Endothelial cell of umbilical vein (primary cell): ENCODE data around the gene STK39. TPM values are rescaled to one million over a fixed set of nuclear protein-coding genes. Genes with fewer than 3 reads are reported as not detected.

Source experiments
- BruUV-seq: library from RNA; stranded (reverse); fragments of 400-500 nt; replicated peaks from 2 replicates; lab custom pipeline; 2021; lab: Mats Ljungman, UMichigan
- CTCF ChIA-PET: fragments of 300-600, 350-600 bp; sonication (Branson Sonifier 250); formaldehyde crosslinking; loops from one replicate; lab custom pipeline; 2021; ENCODE audit warnings: antibody characterized with exemption, inconsistent platforms; lab: Charles Lee
- POLR2A ChIA-PET: fragments of 300-600, 350-600 bp; sonication (Branson Sonifier 250); formaldehyde crosslinking; loops from one replicate; lab custom pipeline; 2021; ENCODE audit warnings: antibody characterized with exemption, inconsistent platforms; lab: Charles Lee
- DNase-seq: peaks from one replicate; pipeline ENCODE4 v3.0.0-alpha.2; 2011; ENCODE audit warnings: low read depth, low spot score
- FAIRE-seq: peaks from 2 replicates; lab custom pipeline; 2011; peaks lifted over from hg19 to GRCh38; lab: Jason Lieb, UNC
- H2AFZ ChIP-seq: 2 replicates; pipeline ENCODE4 v1.6.0; 2012; ENCODE audit warnings: low read depth, low read length, control low read depth, inconsistent platforms
- H3K27ac ChIP-seq: 2 replicates; pipeline ENCODE4 v1.5.1; 2011; ENCODE audit warnings: low read depth, mild to moderate bottlenecking, control low read depth, low read length, moderate library complexity; ENCODE audit not compliant: insufficient read depth
- H3K27me3 ChIP-seq, 2 experiments: 2 replicates each; pipeline versions ENCODE4 v1.6.0 to v1.6.1; 2011; ENCODE audit warnings: low read length in 2 of 2, mixed read lengths in 1 of 2; ENCODE audit not compliant: control insufficient read depth in 2 of 2, insufficient read depth in 2 of 2
- H3K36me3 ChIP-seq, 2 experiments: 2 replicates in 1 of 2; 3 replicates in 1 of 2; pipeline ENCODE4 v1.5.1; 2011; ENCODE audit warnings: low read length in 2 of 2, mild to moderate bottlenecking in 1 of 2, moderate library complexity in 1 of 2; ENCODE audit not compliant: control insufficient read depth in 2 of 2, insufficient read depth in 2 of 2; ENCODE audit errors: extremely low read depth in 1 of 2
- H3K4me1 ChIP-seq: 3 replicates; pipeline ENCODE4 v1.5.1; 2011; ENCODE audit warnings: mild to moderate bottlenecking, low read length; ENCODE audit not compliant: control insufficient read depth, insufficient read depth; ENCODE audit errors: extremely low read depth
- H3K4me2 ChIP-seq: 2 replicates; pipeline ENCODE4 v1.6.1; 2011; ENCODE audit warnings: low read length, control low read depth, mixed read lengths; ENCODE audit not compliant: insufficient read depth
- H3K4me3 ChIP-seq, 3 experiments: fragments of 200-600 bp in 1 of 3; sonication (generic), shearing (Covaris generic) in 1 of 3; replicated peaks in 1 of 3; 2 replicates each; pipeline ENCODE4 v1.5.1; 2011 to 2016; ENCODE audit warnings: control low read depth in 3 of 3, low read length in 3 of 3, mild to moderate bottlenecking in 2 of 3, inconsistent platforms in 1 of 3, low read depth in 1 of 3, moderate library complexity in 1 of 3; ENCODE audit not compliant: insufficient read depth in 1 of 3
- H3K79me2 ChIP-seq: 2 replicates; pipeline ENCODE4 v1.6.0; 2012; ENCODE audit warnings: low read length, inconsistent platforms; ENCODE audit not compliant: control insufficient read depth, insufficient read depth
- H3K9ac ChIP-seq: replicated peaks from 2 replicates; pipeline ENCODE3; 2011; ENCODE audit warnings: low read length, control low read depth; ENCODE audit not compliant: insufficient read depth; ENCODE audit errors: extremely low read depth
- H3K9me1 ChIP-seq: replicated peaks from 3 replicates; pipeline ENCODE4 v1.6.0; 2011; ENCODE audit warnings: mild to moderate bottlenecking, low read length; ENCODE audit not compliant: control insufficient read depth, insufficient read depth; ENCODE audit errors: extremely low read depth
- H3K9me3 ChIP-seq: replicated peaks from 2 replicates; pipeline ENCODE4 v1.5.1; 2012; ENCODE audit warnings: low read length, inconsistent platforms; ENCODE audit not compliant: control insufficient read depth, insufficient read depth
- H4K20me1 ChIP-seq: replicated peaks from 2 replicates; pipeline ENCODE3; 2011; ENCODE audit warnings: mild to moderate bottlenecking, low read length; ENCODE audit not compliant: control insufficient read depth, insufficient read depth; ENCODE audit errors: extremely low read depth
- EZH2 ChIP-seq: IDR thresholded peaks from 2 replicates; pipeline ENCODE4 v1.6.1; 2012; ENCODE audit warnings: borderline replicate concordance, low read depth, mild to moderate bottlenecking, moderate library complexity, low read length, inconsistent platforms; ENCODE audit not compliant: severe bottlenecking
- FOS ChIP-seq: IDR thresholded peaks from 2 replicates; pipeline ENCODE4 v1.6.1; 2011; ENCODE audit warnings: mild to moderate bottlenecking, low read length, moderate library complexity, borderline replicate concordance; ENCODE audit not compliant: insufficient read depth
- GATA2 ChIP-seq: IDR thresholded peaks from 2 replicates; pipeline ENCODE4 v1.7.0; 2011; ENCODE audit warnings: low read depth, mild to moderate bottlenecking, moderate library complexity, mixed read lengths, low read length; ENCODE audit not compliant: insufficient read length, insufficient read depth
- JUN ChIP-seq: IDR thresholded peaks from 2 replicates; pipeline ENCODE4 v1.6.1; 2011; ENCODE audit warnings: borderline replicate concordance, low read depth; ENCODE audit not compliant: insufficient read length, insufficient read depth
- MYC ChIP-seq: IDR thresholded peaks from one replicate; pipeline ENCODE4 v1.6.1; 2011; ENCODE audit warnings: mild to moderate bottlenecking, low read depth, low read length
- POLR2A ChIP-seq: IDR thresholded peaks from 2 replicates; pipeline ENCODE4 v1.6.1; 2012; ENCODE audit warnings: low read depth, mild to moderate bottlenecking, control low read depth, low read length
- POLR2AphosphoS5 ChIP-seq: IDR thresholded peaks from 2 replicates; pipeline ENCODE4 v1.6.1; 2012; ENCODE audit warnings: low read depth, mild to moderate bottlenecking, control low read depth, low read length, moderate library complexity; ENCODE audit not compliant: insufficient read depth
- dilution Hi-C: fragments of 300-500 bp; cut with MboI; formaldehyde crosslinking; loops from one replicate; pipeline ENCODE4 v1.15.0; 2019; ENCODE audit warnings: low sequenced_read_pairs; ENCODE audit not compliant: extremely low pct_ligation_motif_present
- intact Hi-C: fragments of 100-400 bp; cut with micrococcal nuclease; formaldehyde crosslinking; loops from one replicate; pipeline ENCODE4 v1.10.0; 2022
- polyA plus RNA-seq, 4 experiments: library from polyadenylated mRNA; depleted of rRNA in 3 of 4; stranded (reverse) in 3 of 4; unstranded in 1 of 4; fragments of >200 nt; gene quantifications; 2 replicates each; pipeline versions ENCODE4 v1.2.1 to v1.2.3, GENCODE V29; 2011 to 2012; ENCODE audit warnings: missing spikeins in 1 of 4
- total RNA-seq: library from RNA; stranded (reverse); gene quantifications from 2 replicates; pipeline ENCODE4 v1.2.3, GENCODE V29; 2021
- TF ChIP-seq, protein P1 (sequence below), 2 donors: IDR thresholded peaks; 1 replicate in 1 of 2; 2 replicates in 1 of 2; pipeline ENCODE4 v1.5.1; 2011; ENCODE audit warnings: low read length in 2 of 2, mild to moderate bottlenecking in 2 of 2, moderate library complexity in 2 of 2, control low read depth in 1 of 2, inconsistent platforms in 1 of 2, low read depth in 1 of 2; ENCODE audit not compliant: insufficient read depth in 1 of 2; ENCODE audit errors: extremely low read depth in 1 of 2
- TF ChIP-seq, protein P2 (sequence below): IDR thresholded peaks from 2 replicates; pipeline ENCODE4 v1.6.1; 2011; ENCODE audit not compliant: insufficient read depth, insufficient read length

The STK39 gene
- total and polyA plus RNA-seq, 2 donors (not counting 3 experiments of a cell fraction or from before 2014, with no cell fraction given) = 4.6 to 13.1 TPM

DNA sequence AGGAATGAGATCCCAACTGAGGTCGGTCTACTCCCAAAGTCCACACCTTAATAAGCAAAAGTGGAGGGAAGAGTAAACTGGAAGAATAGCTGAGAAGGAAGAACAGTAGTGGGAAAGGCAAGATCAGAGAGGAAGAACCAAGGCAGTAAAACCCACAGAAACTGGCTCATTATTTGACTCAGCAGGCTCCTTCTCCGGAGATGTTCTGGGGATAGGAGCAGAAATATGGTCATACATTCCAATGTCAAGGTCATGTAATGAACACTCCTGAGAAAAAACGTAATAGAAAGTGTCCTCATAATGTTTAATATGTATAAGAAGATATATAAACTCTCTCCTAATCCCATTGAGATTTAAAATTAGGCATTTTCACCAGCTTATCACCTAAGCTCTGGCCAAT lies 39.5 kb downstream of the STK39 start:
- Histone ChIP-seq H3K4me2 (no peak overlapping the region), H3K9me1 (no peaks in the 10 kb centered on the region), H3K9me3 (no peaks in the 10 kb centered on the region), H3K9ac (no peak overlapping the region), H4K20me1 (no peaks in the 10 kb centered on the region), H3K36me3 (no peaks in the 10 kb centered on the region), H2AFZ (no peak overlapping the region), H3K27ac (no peak overlapping the region), H3K4me3 (no peak overlapping the region), H3K79me2 (peaks cover 3% of the 10 kb centered on the region), H3K27me3 (no peaks in the 10 kb centered on the region), H3K4me1 (peaks cover 17% of the 10 kb centered on the region)
- FAIRE-seq = no peak
- dilution Hi-C loops (no loop called here), intact Hi-C loops (no loop called here)
- CTCF ChIA-PET = no interaction called here
- no TSS peak for BruUV-seq
- POLR2A ChIA-PET = no interaction called here
- no peak for DNase-seq
- TF ChIP-seq MYC = no peak
- TF ChIP-seq, protein P1, sequence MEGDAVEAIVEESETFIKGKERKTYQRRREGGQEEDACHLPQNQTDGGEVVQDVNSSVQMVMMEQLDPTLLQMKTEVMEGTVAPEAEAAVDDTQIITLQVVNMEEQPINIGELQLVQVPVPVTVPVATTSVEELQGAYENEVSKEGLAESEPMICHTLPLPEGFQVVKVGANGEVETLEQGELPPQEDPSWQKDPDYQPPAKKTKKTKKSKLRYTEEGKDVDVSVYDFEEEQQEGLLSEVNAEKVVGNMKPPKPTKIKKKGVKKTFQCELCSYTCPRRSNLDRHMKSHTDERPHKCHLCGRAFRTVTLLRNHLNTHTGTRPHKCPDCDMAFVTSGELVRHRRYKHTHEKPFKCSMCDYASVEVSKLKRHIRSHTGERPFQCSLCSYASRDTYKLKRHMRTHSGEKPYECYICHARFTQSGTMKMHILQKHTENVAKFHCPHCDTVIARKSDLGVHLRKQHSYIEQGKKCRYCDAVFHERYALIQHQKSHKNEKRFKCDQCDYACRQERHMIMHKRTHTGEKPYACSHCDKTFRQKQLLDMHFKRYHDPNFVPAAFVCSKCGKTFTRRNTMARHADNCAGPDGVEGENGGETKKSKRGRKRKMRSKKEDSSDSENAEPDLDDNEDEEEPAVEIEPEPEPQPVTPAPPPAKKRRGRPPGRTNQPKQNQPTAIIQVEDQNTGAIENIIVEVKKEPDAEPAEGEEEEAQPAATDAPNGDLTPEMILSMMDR (IDR thresholded peaks at IDR 0.05; ENCODE audit: extremely low read depth in 1 of 2, insufficient read depth in 1 of 2, low read depth in 1 of 2, low read length in 2 of 2) = no peak
- TF ChIP-seq POLR2A = no peak
- TF ChIP-seq JUN = no peak
- no peak for TF ChIP-seq FOS
- TF ChIP-seq GATA2 = no peak
- TF ChIP-seq EZH2 = no peak
- TF ChIP-seq, protein P2, sequence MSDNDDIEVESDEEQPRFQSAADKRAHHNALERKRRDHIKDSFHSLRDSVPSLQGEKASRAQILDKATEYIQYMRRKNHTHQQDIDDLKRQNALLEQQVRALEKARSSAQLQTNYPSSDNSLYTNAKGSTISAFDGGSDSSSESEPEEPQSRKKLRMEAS = no peak
- no peak for TF ChIP-seq POLR2AphosphoS5
